Dermis microvascular lymphatic vessel endothelial cell (primary cell): ENCODE data around the gene GPR135. TPM values are rescaled to one million over a fixed set of nuclear protein-coding genes. Genes with fewer than 3 reads are reported as not detected.
"Not testable (repeated sequence)": the region's sequence is repeated elsewhere in the genome, so short reads cannot be mapped to it uniquely, and the experiment has no call there.

Experiments used
- DNase-seq, 2 donors: peaks; one replicate each; pipeline versions ENCODE4 v3.0.0 to v3.0.0-alpha.2; 2010; ENCODE audit warnings: low read depth in 2 of 2
- total RNA-seq: library from RNA; depleted of rRNA; stranded (reverse); fragments of >200 nt; gene quantifications from 2 replicates; pipeline ENCODE4 v1.2.1, GENCODE V29; 2014

GPR135 gene
- total RNA-seq, 1 donor from 2014 or later, result 0.39 TPM

DNA sequence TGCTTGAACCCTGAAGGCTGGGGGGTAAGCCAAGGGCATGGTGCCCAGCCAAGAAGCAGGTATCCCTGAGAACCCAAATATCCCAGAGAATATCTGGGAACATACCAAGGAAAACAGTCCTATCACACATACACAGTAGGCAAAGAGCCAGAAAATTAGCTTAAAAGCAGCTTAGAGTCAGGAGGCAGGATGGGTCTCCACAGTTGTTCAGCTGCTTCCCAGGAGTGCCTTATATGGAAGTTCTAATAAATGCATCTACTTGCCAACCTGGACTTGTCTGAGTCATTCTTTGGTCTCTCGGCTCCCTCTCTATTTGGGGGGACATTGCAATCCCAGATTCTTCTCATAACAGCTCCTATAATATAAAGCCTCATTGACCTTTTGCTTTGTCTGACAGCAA is 9.0 kb upstream of the GPR135 start:
- DNase-seq, result no peak

DNA sequence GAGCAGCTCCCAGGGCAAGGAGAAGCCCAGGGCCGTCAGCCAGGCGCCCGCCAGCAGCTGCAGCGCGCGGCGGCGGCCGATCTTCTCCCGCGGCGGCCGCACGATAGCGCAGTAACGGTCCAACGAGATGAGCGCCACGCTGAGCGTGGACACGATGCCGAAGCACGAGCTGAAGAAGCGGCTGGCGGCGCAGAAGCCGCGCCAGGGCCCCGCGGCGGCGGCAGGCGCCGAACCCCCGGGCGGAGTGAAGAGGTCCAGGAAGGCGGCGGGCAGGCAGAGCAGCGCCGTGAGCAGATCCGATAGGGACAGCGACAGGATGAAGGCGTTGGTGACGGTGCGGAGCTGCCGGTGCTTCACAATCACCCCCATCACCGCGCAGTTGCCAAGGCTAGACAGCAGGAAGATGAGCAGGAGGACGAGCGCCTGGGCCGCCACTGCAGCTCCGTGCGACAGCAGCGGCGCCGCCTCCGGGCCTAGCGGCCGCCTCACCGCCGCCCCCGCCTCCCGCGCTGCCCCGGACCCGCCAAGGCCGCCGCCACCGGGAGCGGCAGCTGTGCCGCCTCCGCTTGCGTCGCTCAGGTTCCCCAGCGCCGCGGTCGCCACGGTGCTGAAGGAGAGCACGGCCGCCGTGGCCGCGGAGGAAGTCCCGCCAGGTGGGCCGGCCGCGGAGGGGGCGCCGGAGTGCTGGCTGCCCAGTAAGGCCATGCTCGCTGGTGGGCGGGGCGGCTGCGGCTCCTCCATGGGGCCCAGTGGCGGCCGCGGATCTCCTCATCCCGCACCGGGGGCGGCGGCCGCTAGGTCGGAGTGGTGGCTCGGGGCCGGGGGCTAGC is 479 bp downstream of the GPR135 start:
- DNase-seq, result peak in 1 of 2 donors; percentile 85

DNA sequence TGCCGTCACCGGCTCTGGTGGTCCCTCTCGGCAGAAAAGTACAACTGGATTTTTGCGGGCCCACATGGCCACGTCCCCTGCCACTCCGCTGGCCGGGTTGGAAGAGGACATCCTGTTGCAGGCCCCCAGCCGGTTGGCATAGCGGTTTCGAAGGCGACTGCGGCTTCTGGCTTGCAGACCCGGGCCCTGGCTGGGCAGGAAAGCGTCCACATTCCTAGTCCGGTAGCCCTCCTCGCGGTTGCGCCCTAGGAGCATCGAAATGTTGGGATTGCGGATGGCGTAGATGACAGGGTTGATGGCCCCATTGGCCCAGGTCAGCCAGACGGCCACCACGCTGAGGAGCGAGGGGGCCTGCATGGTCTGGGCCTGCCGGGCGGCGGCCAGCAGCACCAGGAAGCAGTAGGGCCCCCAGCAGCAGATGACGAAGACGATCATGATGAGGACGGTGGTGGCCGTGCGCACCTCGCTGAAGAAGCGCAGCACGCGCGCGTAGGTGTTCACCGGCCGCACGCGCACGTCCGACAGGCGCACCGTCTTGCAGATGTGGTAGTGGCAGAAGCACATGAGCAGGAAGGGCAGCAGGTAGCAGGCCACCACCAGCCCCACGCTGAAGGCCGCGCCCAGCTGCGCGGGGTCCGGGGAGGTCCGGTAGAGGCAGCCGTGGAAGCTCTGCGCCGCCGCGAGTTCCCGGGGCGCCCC is 1.2 kb downstream of the GPR135 start:
- DNase-seq, result no peak

DNA sequence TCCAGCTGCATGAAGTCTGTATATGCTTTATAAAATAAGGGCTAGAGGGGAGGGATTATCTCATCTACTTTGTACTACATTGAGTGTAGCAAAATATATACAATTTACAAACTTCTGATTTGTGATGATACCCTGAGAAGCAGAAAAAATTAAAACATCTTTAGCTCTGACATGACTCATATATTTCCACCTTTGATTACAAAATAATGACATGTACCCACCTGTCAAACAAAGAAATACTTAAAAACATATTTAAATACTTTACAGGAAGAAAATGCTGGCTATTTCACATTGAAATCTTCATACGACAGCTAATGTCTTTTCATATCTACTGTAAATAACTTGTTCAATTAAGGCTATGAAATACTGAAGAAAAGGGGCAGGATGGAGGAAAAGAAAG is 3.3 kb downstream of the GPR135 start:
- no peak for DNase-seq

DNA sequence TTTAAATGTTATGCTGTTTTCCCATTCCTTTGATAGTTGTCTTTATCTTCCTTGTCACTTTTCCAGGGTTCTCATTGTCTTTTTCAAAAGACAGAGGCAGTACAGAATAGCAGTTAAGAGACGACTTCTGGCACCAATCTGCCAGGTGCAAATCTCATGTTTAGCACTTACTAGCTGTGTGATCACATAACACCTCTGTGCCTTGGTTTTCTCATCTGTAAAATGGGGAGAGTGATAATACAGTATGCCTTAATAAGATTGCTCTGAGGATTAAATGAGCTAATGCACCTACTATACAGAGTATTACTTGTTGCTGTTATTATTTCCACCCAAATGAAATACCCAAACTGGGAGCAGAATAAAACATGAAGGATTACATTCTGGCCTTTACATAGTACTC is 4.8 kb downstream of the GPR135 start:
- no peak for DNase-seq

DNA sequence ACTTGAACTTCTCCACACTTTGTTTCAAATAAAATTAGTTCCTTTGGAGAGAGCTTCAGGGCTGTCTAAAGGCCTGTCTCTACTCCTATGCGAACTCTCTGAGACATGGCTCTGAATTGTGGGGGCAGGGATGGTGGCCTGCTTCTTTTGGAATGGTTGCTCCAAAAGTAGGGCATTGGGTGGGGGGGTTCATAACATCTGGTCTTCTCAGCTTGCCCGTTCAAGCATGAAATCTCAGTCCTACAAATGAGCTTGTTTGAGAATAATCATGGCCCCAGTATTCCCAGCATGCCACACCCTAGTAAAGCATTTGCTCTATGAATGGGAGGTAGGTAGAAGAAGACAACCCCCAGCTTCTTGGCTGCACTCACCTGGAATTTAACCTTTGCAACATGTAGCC is 6.7 kb downstream of the GPR135 start:
- no peak for DNase-seq

DNA sequence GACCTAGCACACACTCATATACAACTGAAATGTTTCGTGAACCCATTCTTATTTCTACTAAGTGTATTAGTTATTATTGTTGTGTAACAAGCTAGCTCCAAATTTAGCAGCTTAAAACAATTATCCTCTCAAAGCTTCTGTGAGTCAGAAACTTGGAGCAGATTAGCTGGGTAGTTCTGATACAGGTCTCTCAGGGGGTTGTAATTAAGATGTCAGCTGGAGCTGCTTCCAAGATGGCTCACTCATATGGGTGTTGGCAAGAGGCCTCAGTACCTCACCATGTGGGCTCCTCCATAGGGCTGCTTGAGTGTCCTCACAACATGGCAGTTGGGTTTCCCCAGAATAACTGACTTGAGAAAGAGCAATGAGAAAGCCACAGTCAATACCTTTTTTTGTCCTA is 9.8 kb downstream of the GPR135 start:
- no peak for DNase-seq

DNA sequence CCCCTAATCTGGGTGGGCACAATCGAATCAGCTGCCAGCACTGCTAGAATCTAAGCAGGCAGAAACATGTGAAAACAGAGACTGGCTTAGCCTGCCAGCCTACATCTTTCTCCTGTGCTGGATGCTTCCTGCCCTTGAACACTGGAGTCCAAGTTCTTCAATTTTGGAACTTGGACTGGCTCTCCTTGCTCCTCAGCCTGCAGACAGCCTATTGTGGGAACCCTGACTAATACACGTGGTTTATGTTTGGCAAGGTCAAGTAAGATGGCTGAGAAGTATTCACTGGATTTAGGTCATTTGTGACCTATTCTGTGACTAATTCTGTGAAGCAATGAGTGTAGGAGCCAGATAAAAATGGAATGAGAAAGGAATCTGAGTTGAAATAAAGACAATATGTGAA is 11.0 kb downstream of the GPR135 start:
- DNase-seq, result no peak

DNA sequence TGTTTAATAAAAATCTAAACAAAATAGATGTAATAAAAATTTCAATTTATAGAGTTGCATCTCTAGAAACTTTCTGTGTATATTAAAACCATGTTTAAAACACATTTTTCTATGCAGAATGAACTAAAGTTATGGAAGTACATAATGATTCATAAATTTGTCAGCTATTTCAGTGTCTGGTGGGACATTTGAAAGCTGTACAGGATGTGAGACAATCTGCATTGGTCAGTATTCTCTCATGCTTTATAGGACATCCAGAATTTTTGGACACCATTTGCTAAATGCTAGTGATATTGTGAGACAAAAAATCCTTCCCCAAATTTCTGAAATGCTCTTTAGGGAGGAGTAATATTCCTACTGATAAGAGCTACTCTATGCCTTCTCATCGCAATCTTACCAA is 13.3 kb downstream of the GPR135 start:
- DNase-seq, result no peak

DNA sequence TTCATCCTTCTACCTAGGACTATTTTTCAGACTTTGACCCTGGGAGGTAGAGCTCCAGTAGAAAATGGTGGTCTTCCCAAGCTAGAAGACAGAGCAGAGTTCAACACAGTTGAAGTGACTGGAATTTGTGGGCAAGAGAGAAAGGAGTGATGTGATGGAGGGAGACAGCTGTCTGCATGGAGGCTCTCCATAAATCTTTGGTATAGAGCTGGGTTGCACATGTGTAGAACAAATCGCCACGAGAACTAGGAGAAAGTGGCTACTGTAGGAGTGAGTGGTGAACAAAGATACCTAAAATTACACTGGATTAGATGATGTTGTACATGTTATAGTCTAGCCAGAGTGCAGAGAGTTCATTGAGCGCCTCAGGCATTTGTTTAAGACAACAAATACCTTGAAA is 14.5 kb downstream of the GPR135 start:
- DNase-seq, result no peak

DNA sequence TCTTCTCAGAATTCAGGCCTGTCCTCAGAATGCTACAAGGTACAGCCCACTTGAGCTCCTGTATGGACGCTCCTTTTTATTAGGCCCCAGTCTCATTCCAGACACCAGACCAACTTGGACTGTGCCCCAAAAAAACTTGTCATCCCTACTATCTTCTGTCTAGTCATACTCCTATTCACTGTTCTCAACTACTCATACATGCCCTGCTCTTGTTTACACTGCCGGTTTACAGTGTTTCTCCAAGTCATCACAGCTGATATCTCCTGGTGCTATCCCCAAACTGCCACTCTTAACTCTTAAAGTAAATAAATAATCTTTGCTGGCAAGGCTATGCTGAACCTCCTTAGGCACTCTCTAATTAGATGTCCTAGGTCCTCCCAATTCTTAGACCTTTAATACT is 16.5 kb downstream of the GPR135 start:
- DNase-seq, result not testable (repeated sequence)

DNA sequence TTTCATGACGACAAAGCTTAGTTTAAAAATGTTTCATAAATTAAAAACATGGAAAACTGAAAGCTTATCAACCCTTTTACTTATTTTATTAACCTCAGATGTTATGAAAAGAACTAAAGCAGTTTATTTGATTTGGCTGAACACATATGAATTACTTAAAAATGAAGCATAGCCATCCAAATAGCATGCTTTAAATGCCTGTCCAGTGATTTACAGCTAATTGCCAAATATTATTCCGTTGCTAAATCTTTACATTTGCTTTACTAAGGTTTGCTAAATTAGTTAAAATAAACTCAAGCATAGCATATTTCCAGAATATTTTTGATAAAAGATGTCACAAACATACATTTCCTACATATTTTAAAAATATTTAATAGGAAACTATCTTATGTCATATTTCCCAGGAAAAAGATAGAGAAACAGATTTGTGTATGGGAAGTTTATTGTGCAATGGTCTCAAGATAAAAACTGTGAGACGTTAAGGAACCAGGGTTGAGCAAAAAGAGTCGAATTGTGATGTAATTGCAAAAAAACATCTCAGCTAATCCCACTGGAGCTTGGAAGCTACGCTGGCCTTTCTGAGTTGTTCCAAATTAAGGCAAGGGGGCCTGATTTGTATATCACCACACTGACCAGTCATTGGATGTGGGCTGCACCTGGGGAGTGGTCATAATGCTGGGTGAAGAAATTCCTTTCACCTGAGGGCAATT is 25.8 kb downstream of the GPR135 start:
- DNase-seq, result no peak

DNA sequence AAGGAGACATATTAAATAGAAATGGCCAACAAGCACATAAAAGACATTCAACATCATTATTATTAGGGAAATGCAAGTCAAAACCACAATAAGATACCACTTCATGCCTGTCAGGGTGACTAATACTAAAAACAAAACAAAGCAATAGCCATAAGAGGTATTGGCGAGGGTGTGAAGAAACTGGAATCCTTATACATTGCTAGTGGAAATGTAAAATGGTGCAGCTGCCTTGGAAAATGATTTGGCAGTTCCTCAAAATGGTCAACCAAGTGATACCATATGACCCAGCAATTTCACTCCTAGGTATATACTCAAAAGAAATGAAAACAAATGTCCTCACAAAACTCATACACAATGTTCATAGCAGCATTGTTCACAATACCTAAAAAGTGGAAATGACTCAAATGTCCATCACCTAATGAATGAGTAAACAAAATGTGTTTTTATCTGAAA is 27.0 kb downstream of the GPR135 start:
- DNase-seq, result peak in 1 of 2 donors; percentile 53

DNA sequence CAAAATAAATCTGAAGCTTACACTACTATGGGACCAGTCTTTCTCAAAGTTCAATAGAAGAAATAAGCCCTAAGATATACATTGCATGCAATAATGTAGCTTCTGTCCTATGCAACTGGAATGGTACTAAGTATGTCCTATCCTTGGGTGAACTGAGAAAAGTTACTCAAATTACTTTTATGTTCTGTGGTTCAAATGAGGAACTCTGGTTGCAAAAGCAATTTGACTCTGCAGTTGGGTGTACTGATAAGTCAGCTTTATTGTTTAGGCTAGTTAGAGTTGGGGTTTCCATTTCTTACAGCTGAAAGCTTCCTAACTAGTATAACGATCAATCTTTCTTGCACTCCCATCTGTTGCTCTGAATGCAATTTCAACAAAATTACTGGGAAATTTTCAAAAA is 29.2 kb downstream of the GPR135 start:
- no peak for DNase-seq

DNA sequence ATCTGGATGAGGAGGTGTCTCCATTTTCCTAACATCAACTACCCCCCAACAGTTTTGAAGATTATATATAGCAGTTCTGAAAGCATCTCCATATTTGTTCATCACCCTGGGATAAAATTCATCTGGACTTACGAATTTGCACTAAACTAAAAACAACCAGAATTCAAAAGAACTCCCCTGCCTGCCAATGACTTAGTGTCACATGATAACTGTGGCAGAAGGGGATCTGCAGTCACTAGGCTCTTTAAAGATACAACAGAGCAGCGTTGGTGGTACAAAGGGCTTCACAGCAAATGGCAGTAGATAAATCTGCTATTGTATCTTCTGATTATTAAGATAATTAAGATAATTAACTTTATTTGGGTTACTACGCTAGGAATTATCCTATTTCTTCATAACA is 30.1 kb downstream of the GPR135 start:
- no peak for DNase-seq

DNA sequence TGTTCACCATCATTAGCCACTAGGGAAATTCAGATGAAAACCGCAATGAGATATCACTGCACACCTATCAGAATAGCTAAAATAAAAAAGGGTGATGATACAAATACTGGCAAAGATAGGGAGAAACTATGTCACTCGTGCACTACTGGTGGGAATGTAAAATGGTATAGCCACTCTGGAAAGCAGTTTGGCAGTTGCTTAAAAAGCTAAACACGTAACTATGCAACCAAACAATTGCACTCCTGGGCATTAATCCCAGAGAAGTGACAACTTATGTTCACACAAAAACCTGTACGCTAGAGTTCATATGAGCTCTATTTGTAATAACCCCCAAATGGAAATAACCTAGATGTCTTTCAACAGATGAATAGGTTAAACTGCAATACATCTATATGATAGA is 35.4 kb downstream of the GPR135 start:
- DNase-seq, result no peak

DNA sequence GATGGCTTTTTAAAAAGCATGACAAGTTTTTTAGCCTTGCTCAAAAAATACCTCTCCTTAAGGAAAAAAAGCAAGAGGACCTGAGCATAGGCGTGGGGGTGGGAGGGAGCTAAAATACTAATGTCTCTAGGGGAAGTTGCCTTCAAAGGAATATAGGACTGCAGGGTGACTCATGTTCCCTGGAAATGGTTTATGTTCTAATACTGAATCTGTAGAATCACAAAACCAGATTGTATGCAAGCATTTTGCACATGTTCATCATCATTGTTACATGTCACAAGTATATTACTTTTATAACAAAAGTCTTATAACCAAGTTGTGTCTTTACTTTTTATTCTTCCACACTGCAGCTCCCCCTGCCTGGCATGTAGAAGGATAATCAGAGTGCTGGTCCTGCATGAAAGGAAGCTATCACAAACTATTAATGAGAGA is 36.6 kb downstream of the GPR135 start:
- DNase-seq, result peak in 1 of 2 donors; percentile 38

DNA sequence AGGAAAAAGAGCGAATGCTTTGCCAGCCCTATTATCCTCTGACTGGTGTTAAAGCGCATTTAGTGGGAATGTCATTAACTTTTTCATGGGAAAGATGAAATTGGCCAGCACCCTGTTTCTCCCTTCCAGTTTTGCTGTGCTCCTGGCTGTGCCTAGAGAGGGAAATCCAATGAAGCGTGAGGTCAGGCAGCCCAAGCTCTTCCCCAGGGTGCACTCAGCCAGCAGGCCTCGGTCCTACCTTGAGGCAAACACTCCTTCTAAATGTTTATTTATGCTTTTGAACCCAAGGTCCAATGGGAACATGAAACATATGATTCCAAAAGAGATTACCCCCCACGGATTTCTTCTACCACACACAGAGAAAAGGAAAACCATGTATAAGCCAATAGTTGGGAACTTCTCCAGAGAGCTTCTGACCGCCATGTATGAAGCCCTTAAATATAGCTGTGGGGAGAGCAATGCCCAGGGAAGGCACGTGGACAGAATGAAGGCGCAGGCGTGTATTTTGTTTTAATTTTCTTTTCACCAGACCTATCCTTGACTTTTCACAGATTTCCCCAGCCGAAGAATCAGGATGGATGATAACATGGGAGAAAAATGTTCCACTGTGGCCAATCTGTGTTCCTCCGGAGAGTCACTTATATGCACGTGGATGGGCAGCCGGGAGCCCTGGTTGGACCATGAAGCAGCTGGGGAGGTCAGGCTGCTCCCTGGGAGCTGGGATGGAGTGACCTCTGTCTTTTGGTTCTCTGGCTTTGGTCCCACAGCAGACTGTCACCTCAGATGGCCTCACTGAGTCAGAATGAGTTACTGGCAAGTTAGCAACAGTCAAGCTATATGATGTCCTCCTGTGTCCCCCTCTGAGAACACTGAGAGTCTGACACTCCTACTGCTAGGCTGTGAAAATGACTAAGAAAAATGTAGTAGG is 37.3 kb downstream of the GPR135 start:
- DNase-seq, result peak in 1 of 2 donors; percentile 5

DNA sequence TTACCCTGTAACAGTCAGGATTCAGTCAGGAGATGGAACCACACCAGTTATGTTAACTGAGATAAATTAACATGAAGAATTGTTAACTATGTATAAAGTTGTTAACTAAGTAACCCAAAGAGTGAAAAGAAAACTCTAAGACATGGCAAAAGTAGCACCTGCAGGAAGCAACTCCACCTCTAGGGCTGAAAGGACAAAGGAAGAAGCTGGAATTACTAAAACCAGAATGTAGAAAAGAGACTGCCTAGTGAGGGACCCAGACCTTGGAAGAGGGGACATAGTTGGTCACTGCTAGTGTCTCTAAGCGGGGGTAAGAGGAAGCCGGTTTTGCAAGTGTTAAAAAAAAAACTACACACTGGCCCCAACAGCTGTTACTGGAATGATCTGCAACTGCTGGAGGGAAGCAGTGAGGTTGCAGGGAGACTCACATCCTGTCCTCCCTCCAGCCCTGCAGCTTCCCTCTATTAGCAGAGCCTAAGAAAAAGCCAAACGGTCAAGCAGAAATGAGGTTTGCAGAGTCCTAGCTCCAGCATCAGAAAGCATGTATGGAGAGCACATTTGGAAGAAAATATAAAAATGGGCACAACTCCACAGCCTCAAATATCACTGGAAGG is 39.8 kb downstream of the GPR135 start:
- no peak for DNase-seq

DNA sequence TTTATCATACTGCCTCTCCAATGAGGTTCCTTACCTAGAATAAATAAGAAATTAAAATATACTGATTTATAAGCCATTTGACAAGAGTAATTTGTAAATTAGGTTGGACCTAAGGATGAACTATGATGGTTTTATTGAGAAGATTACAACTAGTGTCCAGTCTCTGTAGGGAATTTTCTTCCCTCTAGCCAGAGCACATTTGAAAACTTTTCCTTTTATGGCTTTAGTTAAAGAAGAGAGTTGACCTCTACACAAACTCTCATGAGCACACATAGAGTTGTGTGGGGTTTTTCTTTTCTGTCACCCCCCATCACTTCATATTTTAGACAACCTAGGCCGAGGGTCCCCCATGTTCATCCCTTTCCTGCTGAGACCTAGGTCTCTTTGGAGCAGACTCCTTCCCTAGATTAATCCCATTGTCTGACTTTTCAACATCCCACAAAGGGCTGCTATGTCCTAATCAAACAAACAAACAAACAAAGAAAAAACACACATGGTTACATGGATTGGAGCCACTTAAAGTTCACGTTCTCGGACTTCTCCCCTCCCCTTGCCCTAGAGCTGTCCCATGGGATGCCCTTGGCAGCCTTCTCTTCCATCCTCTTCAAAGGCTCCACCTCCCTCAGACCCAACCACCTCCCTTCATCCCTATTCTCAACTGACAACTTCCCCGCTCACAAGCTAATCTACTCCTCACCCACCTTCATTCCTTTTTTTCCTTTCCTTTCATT is 40.7 kb downstream of the GPR135 start:
- DNase-seq, result no peak
